ENCODE results near the gene OR51B4.
"Not testable (repeated sequence)": the region's sequence is repeated elsewhere in the genome, so short reads cannot be mapped to it uniquely, and the experiment has no call there.

OR51B4 gene

GRCh38 chr11:5269715-5270147, 32.0 kb downstream of the OR51B4 start, which contains the start of gene HBE1:
Gene HBE1 (minus strand): TSS chr11:5269945. CDS start chr11:5269890, 55 bp downstream.
- DNase-seq, result no peak

DNA sequence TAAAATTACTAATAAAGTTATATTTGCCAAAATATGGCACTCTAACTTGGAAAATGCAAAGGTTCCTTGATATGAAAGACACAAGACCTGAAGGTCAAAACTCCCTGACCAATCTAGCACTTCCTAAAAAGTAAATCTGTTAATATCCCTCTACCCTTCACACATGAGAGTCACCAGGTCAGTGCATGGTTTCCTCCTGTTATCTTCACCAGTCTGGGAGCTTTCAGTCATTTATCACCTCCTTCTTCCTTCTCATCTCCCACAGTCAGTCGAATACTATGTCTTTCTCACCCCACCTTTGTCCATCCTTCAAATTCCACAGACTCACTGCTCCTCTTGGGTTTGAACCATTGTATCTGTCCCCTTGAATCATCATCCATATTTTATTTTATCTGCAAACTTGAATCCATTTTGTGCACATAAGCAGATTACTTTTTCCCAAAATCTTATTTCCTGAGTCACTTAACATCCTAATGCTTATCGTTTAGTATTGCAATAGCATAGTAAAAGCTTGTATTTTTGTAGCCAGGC, 34.6 kb downstream of the OR51B4 start:
- DNase-seq, result no peak

DNA sequence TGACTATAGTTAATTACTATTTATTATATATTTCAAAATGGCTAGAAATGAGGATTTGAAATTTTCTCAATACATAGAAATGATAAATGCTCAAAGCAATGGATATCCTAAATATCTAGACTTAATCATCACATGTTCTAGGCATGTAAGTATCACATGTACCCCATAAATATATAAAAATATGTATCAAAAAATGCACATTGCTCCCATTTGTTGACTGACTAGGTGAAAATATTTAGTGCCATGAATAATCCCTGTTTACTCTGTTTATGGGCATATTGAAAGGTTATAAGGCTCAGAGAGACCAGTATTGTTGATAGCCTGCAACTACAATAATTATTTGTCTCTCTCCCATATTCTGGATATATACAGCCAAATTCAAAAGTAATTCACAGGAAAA, 35.1 kb downstream of the OR51B4 start:
- no peak for DNase-seq

GRCh38 chr11:5265832-5266231, 35.9 kb downstream of the OR51B4 start:
- no peak for DNase-seq

GRCh38 chr11:5258543-5259262, 43.0 kb downstream of the OR51B4 start:
- no peak for DNase-seq

DNA sequence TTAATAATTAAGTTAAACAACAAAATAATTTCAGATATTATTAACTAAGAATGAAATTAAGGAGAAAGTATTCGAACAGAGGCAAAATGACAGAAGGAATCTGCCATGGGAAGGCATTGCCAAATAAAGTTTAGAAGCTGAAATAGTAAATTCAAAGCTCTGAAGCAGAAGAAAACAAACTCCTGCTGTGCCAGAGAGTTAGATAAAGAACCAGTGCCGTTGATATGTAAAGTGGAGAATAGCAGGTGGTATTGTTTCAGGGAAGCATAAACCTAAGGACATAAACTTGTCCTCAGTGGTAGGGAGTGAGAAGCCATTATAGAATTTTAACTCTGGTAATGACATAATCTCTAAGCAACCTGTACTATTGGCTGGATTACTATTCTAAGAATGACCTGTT, 44.5 kb downstream of the OR51B4 start:
- DNase-seq, result no peak

GRCh38 chr11:5254646-5255413, 46.9 kb downstream of the OR51B4 start, which contains the start of gene HBG2:
Gene HBG2 (minus strand): TSS chr11:5254781. CDS start chr11:5254728, 53 bp downstream.
- DNase-seq, result not testable (repeated sequence)

DNA sequence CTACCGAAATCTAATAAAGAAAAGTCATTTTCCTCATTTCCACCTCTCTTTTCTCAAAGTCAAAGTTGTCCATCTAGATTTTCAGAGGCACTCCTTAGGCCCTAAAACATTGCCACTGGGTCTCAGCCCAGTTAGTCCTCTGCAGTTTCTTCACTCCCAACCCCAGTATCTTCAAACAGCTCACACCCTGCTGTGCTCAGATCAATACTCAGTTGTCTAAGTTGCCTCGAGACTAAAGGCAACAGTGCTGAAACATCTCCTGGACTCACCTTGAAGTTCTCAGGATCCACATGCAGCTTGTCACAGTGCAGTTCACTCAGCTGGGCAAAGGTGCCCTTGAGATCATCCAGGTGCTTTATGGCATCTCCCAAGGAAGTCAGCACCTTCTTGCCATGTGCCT, 47.7 kb downstream of the OR51B4 start:
- not testable (repeated sequence) for DNase-seq

DNA sequence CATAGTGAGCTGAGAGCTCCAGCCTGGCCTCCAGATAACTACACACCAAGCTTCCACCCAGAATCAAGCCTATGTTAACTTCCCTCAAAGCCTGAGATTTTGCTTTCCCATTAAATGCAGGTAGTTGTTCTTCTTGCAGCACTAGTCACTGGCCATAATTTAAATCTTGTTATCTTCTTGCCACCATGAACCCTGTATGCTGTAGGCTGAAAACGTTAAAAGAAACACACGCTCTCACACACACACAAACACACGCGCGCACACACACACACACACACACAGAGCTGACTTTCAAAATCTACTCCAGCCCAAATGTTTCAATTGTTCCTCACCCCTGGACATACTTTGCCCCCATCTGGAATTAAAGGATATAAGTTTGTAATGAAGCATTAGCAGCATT, 48.3 kb downstream of the OR51B4 start:
- DNase-seq, result not testable (repeated sequence)

- DNase-seq, result no peak
Observed at GRCh38 chr11:5252919-5253265, 48.9 kb downstream of the OR51B4 start.

DNA sequence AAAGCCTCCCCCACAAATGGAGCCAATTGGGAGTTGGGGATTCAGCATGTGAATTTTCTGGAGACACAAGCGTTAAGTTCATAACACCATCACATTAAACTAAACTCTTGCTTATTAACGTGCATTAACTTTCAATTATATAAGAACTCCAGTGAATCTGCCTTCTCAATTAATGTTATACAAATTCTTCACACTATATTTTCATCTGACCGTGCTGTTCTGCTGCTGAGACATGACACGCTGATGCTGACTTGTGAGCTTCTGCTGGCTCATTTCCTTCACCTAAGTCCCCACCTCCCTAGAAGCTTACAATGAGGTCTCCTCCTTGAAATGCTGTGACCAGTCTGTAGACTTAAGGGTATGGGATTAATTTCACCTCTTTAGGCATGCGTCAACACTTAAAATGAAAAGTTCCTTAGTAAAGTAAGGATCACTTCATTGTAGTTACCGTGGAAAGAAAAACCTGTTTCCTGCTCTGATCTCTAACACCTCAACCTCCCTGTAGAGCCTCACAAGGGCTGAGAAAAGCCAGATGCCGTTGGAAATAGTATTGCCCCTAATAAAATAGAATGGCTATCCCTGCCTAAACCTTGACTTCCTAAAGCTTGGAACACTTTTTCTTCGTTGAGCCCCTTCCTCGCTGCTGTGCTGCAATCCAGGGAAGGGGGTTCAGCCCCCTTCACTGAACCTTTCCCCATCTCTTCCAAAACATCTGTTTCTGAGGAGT, 49.4 kb downstream of the OR51B4 start:
- no peak for DNase-seq

DNA sequence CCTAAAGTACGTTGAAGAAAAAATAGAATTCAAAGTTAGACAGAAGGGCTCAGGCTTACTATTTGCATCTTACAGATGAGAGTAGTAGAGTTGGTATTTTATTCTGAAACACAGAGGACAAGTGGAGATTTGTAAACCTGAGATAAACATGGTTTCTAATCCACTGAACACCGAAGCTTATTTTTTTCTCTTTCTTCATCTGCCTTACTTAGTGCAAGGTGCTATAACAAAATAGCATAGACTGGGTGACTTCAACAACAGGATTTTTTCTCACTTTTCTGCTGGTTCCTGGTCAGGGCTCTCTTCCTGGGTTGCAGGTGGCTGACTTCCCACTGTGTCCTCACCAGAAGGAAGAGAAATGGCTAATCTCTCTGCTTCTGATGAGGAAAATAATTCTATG, 50.0 kb downstream of the OR51B4 start:
- no peak for DNase-seq
